Subcutaneous adipose tissue (tissue), 4 donors: ENCODE data around the gene SPRR2F. TPM values are rescaled to one million over a fixed set of nuclear protein-coding genes. Genes with fewer than 3 reads are reported as not detected.

Experiments
- small RNA-seq: library from RNA; depleted of rRNA; stranded (forward); fragments of <200 nt; gene quantifications from one replicate; pipeline ENCODE3, GENCODE V24; 2016
- total RNA-seq, 4 donors: library from RNA; depleted of rRNA; stranded (reverse); fragments of >200 nt; gene quantifications; one replicate each; pipeline ENCODE4 v1.1.0, GENCODE V29; 2016

SPRR2F gene
- total RNA-seq, 4 donors from 2014 or later: not detected

Small RNA genes within 50 kb of the gene (small RNA-seq; reads per million reads assigned to genes)
- not detected for gene SPRR2C

Other genes with a start within 250 kb of the SPRR2F start
- gene SMCP, start 235.2 kb downstream of the SPRR2F start, total RNA-seq: not detected
- not detected for gene IVL, start 205.0 kb downstream of the SPRR2F start, total RNA-seq
- gene SPRR5, start 166.3 kb downstream of the SPRR2F start, total RNA-seq: not detected
- gene SPRR4, start 142.9 kb downstream of the SPRR2F start, total RNA-seq: not detected
- not detected for gene SPRR1A, start 129.4 kb downstream of the SPRR2F start, total RNA-seq
- gene SPRR3, start 111.8 kb downstream of the SPRR2F start, total RNA-seq: not detected
- gene SPRR1B, start 82.3 kb downstream of the SPRR2F start, total RNA-seq: not detected
- gene SPRR2D, start 72.4 kb downstream of the SPRR2F start, total RNA-seq: not detected
- gene SPRR2A, start 56.0 kb downstream of the SPRR2F start, total RNA-seq: not detected
- not detected for gene SPRR2B, start 41.9 kb downstream of the SPRR2F start, total RNA-seq
- not detected for gene SPRR2E, start 19.0 kb downstream of the SPRR2F start, total RNA-seq
- gene SPRR2G, start 37.4 kb upstream of the SPRR2F start, total RNA-seq: not detected
- not detected for gene LELP1, start 89.9 kb upstream of the SPRR2F start, total RNA-seq
- not detected for gene PRR9, start 104.1 kb upstream of the SPRR2F start, total RNA-seq
- gene LORICRIN, start 146.2 kb upstream of the SPRR2F start, total RNA-seq: not detected
- not detected for gene PGLYRP3, start 199.4 kb upstream of the SPRR2F start, total RNA-seq
- not detected for gene PGLYRP4, start 235.3 kb upstream of the SPRR2F start, total RNA-seq
- gene S100A9, start 244.3 kb upstream of the SPRR2F start, total RNA-seq: 100 to 1,000 TPM; 139 to 382 (median 280) TPM